ENCODE measurements around the gene NFKBIZ.

Gene NFKBIZ

DNA sequence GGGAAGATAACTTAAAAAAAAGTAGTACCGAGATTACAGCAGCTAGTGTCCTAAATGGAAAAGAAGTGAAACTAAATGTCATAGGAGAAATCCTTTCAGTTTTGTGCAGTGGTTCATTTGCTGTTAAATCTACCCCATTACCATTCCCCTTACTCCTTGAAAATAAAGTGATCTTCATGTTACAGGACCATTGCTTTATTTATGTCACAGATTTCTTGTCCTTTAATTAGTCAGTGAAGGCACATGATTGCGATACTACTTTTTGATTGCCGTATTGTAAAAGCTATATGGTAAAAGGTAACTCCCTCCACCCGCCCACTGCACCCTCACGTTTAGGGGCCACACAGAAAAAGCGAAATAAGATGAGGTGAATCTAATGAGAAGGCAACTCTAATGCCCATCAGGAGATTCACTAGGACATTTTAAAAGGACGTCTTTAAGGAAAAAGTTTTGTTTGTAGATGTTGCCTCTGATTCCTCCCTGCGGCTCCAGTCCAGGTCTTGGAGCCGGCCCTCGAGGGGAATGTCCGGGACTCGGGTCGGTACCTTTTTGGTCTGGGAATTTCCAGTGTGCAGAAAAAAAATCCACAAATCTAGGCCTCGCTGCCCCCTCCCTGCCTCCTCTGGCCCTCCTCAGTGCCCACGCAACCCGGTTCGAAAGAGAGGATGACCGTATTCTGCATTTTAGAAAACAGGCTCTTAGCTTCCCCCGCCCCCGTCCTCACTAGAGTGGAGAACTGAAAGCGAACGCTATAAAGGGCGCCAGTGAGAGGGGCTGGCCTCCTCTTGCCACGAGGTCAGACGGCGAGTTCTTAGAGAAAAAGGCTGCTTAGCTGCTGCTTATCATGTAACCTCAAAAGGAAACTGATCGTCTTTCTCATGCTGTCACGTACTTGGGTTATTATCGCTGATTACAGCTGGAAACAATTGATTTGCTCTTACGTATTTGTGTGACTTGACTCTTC lies 21.8 kb upstream of the NFKBIZ start:
- FAIRE-seq: no peak

DNA sequence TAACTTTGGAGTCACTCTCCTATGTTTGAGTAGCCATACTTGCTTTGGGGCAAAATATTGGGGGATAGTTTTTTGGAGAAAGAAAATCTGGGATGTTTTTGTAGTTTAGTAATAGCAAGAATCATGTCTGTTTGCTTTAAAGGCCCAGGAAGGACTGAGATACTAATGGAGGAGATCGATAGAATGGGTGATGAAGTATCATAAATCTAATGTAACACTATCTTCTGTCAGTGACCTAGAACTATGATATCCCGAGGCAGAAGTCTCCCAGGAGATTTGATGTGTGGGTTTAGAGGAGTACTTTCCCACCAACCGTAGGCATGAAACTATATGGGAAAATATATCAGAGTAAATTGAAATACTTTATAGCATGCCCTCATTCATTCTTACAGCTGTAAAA lies 21.0 kb upstream of the NFKBIZ start:
- FAIRE-seq: no peak

DNA sequence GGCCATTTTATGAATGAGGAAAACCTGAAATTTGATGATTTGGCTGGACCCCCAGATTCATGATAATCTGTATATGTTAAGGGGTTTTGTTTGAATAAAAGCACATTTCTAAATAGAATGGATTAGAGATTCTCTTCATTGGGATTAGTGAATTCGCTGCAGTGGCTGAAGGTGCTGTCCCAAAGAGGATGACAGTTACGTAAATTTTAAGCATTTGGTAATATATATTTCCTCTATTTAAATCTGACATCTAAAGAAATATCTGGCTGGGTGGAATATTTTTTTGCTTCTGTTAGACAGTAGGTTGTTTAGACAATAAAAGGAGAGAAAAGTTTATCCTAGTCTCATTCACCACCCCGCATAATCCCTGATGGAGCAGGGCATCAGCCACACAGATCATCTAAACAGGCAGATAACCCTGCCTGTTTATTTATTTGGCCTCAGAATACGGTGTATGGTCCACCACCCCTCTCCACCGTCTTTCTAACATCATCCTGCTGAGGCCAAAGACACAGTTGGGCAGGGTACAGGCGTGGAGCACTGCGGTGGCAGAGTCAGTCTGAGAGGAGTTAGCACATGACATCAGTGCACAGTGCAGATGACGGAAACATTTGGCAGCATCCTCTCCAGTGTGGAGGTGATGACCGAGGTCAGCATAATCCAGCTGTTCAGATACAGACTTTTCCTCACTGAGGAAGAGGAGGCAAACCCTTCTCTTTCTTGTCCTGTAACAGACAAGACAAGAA lies 20.4 kb upstream of the NFKBIZ start:
- no peak for FAIRE-seq

GRCh38 chr3:101829437-101829830 lies 19.9 kb upstream of the NFKBIZ start:
- FAIRE-seq: no peak

DNA sequence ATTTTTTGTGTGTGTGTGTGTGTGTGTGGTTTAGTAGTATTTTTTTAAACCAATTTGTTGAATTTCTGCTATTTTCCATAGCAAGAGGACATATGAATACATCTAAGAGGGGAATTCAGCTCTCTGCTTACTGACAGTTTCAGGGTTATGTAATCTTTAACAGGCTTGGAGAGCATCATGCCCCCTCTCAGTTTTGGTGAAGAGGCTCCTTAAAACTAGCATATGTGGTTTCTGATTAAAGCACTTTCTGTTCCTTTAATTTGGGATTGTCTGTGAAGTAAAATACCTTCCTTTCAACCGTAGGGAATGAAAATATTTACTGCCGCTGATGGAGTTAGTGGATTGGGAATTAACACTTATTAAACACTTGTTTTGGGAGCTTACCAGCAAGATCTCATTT lies 19.4 kb upstream of the NFKBIZ start:
- no peak for FAIRE-seq

- FAIRE-seq: no peak
Measured at GRCh38 chr3:101833446-101833974, 15.8 kb upstream of the NFKBIZ start.

- no peak for FAIRE-seq
Measured at GRCh38 chr3:101835676-101836075, 13.6 kb upstream of the NFKBIZ start.

- no peak for FAIRE-seq
Measured at GRCh38 chr3:101836160-101836559, 13.2 kb upstream of the NFKBIZ start.

DNA sequence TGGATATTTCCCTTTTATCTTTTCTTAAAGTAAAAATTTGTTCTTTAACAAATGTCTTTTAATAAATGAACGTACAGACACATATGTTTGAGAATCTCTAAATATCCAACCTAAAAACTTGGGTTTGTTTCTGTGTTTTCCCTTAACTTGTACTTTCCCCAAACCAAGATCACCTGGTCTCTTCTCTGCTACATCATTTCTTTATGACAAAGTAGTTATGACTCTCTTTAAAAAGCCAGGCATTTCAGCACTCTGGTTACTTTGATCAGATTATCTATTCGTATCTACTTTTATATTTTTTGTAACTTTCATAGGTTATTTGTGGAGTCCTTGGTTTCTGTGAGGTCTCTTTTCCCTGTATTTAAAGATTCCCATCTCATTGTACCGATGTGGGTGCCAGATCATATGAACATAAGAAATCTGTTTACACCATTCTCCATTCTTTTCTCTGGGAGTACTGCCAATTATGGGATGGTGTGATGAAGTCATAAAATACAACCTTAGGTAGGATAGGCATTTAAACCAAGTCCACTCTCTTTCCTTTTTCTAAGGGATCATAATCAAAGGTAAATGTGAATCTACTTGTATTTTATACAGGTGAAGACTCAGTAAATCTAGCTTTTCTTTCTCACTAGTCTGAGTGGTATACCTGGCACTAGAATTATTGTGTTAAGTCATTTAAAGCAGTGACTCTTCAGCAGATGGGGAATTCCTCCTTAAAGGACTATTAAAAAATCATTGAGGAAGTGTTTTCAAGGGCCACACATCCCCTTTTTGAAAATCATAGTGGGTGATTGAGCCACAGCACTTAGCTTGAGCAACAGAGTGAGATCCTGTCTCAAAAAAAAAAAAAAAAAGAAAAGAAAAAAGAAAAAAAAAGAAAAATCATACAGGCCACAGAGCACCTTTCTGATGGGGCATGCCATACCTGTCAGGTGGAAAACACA lies 12.4 kb upstream of the NFKBIZ start:
- no peak for FAIRE-seq

DNA sequence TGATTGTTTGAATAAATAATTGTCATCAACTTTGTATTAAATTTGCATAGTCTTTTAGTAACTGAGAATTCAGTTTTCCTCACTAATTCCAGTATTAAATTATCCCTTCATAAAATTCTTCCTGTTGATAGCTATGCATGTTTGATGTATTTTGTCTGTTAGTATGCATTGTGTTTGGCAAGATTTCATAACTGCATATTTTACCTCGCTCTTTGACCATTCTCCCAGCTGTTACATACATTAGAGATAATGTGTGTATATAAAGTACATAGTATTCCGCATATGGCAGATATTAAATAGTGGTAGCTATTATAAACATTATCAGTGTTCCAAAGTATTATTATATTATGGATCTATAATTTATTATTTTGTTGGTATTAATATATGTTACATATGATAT lies 10.6 kb upstream of the NFKBIZ start:
- FAIRE-seq: no peak

DNA sequence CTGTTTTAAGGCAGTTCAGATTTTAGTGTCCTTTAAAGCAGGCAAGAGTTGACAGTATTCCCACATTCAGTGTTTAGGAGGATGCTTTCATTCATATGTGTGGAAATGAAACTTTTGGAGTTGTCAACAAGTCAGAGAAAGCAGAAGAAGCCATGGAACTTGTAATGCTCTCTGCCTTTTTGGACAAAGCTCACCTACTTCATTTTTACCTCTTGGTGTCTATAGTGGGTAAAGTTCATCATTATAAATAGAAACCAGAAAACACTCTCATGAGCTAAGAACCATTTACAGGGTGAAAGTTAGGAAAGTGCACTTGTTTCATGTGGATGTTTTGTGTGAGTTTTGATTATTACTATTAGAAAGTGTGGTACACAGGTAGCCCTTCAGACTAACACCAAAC lies 9.2 kb upstream of the NFKBIZ start:
- no peak for FAIRE-seq

GRCh38 chr3:101842245-101842934 lies 6.9 kb upstream of the NFKBIZ start:
- no peak for FAIRE-seq

GRCh38 chr3:101842935-101843330 lies 6.4 kb upstream of the NFKBIZ start:
- FAIRE-seq: no peak

- FAIRE-seq: no peak
Measured at GRCh38 chr3:101845425-101845824, 3.9 kb upstream of the NFKBIZ start.

GRCh38 chr3:101846709-101847108 lies 2.6 kb upstream of the NFKBIZ start:
- no peak for FAIRE-seq

- no peak for FAIRE-seq
Measured at GRCh38 chr3:101847328-101847727, 2.0 kb upstream of the NFKBIZ start.

DNA sequence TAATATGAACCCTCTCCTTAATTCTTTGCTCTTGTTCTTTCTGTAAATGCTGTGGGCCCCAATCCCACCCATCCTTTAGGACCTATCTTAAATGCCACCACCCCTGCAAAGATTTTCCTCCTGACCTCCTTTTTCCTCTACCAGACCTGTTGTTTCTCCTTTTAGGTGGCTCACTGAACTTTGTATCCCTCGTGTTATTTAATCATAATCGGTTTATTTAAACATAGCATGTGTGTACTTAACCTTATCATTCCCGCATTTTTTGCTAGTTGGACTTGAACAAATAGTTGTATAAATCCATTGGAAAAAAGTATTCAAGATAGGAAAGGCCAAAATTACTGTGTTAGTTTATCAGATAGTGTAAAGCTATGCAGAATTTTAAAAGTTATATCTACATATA lies 988 bp upstream of the NFKBIZ start:
- no peak for FAIRE-seq

DNA sequence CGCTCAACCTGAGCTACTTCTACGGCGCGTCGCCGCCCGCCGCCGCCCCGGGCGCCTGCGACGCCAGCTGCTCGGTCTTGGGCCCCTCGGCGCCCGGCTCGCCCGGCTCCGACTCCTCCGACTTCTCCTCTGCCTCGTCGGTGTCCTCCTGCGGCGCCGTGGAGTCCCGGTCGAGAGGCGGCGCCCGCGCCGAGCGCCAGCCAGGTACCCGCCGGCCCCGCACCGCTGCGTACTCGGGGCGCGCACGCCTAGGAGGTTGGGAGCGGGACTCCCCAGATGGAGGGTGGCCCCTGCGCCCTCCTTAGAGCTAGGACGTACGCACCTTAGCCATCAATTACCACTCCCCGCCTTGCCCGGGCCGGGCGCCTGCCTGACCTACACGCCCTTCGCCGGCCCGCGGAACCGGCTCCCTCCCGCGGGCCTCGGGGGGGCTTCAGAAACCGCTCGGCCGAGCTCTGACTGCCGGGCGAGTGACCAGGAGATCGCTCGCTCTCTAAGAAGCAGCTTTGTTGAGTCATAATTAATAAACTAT lies 466 bp downstream of the NFKBIZ start:
- no peak for FAIRE-seq

DNA sequence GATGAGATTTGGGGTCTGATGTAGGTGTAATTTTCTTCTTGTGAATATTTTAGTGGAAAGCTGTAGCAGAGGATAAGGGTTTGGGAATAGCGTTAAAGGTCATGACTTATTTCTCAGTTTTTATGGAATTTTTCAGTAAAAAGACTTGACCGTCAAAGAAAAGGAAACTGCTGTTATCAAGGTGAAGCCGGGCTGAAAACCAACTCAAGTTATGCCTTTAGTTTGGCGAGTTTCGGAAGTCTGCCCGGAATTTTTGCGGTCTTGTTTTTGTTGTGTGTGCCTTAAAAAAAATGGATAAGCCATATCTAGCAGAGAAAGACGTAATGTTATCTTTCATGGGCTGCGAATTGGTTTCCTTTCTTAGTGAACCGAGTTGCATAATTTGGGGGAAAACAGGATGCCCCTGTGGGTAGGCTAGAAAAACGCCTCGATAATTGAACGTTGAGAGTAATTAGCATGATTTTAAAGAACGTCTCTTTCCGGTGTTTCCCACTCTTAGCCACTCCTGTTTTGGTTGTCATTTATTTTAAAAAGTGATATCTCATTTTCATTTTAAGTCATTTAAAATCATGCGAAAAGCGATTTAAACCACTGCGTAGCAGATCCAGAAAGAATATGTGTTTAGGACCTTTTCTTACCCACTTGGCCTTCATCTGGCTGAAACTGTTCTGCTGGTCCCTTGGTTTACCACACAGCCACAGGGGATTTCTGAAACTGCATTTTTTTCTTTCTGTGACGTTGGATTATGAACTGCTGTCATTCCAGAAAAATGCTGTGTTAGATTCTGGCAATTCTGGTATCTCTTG lies 1.1 kb downstream of the NFKBIZ start:
- no peak for FAIRE-seq

GRCh38 chr3:101851072-101851770 lies 1.9 kb downstream of the NFKBIZ start:
- FAIRE-seq: no peak

Measured in TTC549 (cell line).